HG03469 (cell line): ENCODE data around the gene EGFL8.
"Not testable (repeated sequence)": the region's sequence is repeated elsewhere in the genome, so short reads cannot be mapped to it uniquely, and the experiment has no call there.

Experiments used
- ATAC-seq: cut with Tn5 transposase; IDR thresholded peaks from one replicate; pipeline ENCODE4 v1.9.1; 2021; ENCODE audit warnings: mild to moderate bottlenecking, moderate library complexity, moderate number of reproducible peaks; ENCODE audit not compliant: unreplicated experiment

The EGFL8 gene

DNA sequence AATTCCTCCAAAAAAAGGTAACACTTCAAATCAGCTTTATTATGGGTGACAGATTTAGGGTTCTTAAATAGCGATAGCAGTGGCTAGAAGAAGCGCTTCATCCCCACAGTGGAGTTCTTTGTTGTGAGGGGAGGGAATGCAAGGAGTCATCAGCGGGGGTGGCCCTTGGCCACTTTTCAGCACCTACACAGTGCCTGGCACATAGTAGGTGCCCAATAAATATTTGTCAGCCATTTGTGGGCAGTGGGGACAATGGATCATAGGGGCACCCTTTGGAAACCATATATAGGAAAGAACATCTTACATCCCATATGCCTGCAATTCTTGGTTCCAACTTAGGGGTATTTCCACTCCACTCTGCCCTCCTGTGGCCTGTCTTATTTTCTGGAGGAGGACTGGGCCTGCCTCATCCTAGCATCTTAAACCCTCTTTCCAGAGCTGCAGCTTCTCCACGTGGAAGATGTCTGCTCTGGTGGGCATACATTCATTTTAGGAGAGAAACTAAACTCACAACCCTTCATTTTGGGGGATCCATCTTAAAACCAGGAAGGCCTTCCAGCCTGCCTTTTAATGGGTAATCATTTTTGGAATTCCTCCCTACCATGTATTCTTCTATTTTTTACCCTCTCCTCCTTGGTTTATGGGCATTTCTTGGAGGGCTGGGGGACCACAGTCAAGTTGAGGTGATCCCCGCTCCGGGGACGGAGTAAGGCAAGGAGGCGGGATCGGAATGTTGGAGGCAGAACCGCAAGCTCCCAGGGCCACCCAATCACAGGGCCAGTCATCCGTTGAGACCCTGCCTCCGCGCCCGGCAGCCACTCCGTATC, 30.6 kb downstream of the EGFL8 start:
- no peak for ATAC-seq

DNA sequence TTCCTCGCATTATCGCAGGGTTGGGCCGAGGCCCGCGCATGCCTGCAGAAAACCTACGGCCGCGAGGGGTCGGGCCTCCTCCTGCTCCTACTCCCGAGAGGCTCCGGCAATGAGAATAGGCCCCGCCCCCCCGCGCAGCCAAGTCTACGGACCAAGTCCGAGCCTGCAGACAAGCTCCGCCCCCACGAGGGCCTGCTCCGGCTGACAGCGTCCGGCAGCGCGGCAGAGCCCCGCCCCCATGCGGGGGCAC, 31.2 kb downstream of the EGFL8 start:
- ATAC-seq, result peak; percentile 53

DNA sequence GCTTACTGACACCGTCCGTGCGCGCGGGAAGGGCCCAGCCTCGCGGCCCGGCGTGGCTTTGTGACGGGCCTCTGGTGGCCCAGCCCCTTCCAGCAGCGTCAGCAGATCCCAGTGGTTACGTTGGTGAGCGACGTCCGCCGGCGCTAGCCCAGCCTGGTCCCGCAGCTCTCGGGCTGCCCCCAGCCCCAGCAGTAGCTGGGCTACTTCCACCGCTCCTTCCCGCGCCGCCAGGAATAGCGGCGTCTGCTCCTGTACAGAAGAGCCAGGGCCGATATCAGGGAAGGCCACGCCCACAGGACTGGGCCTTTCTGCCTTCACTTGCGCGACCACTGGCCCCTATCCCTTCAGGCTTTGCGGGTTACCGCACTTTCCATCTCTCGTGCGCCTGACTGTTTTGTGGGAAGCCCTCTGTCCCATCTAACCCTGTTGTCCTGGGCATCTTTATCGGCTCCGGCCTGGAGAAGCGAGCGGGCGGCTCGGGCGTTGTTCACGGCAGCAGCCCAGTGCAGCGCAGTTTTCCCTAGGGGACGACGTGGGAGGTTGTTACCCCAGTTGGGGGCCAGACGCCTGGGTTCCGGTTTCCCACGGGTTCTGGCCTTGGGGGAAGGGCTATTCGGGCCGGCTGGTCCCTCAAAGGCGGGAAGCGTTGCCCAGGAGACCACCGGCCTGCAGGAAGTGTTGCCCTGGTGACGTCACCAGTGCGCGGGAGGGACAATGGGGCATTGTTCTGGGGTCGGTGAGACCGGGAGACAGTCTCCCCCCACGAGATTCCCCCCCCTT, 31.7 kb downstream of the EGFL8 start:
- peak; percentile 53 for ATAC-seq

- ATAC-seq, result no peak
Measured at GRCh38 chr6:32196682-32197616, 32.6 kb downstream of the EGFL8 start.

DNA sequence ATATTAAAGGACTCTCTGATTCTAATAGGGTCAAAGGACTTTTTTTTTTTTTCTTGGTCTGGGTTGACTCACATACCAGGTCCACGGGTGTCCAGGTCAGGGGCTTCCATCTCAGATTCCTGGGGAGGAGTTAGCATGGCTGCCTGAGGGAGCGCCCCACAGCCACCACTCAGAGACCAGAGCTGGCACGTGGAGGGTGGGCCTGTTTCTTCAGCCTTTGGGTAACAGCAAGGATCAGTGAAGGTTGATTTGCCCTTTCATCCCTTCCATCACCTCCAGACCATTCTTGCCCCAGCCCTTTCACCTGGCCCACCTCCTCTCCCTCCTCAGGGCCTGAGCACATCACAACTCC, 33.9 kb downstream of the EGFL8 start:
- ATAC-seq, result no peak

DNA sequence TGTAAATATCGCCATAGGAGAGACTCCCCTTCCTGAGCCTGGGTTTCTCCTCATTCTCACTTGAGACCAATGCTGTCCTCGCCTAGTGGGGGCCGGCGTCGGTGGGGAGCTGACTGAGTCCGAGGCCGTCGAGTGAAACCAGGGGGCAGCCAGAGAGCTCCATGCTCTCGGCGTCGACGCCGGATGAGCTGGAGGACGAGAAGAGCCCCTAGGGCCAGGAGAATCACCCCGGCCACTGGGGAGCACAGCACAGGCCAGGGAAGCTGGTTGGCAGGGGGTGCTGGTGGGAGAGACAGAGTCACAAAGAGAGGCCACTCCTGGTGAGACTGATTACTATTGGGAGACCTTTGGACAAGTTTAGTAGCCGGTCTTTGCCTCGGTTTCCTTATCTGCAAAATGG, 34.5 kb downstream of the EGFL8 start:
- no peak for ATAC-seq

GRCh38 chr6:32200711-32201475, 36.5 kb downstream of the EGFL8 start:
- ATAC-seq, result no peak

GRCh38 chr6:32202186-32202585, 37.8 kb downstream of the EGFL8 start:
- ATAC-seq, result no peak

DNA sequence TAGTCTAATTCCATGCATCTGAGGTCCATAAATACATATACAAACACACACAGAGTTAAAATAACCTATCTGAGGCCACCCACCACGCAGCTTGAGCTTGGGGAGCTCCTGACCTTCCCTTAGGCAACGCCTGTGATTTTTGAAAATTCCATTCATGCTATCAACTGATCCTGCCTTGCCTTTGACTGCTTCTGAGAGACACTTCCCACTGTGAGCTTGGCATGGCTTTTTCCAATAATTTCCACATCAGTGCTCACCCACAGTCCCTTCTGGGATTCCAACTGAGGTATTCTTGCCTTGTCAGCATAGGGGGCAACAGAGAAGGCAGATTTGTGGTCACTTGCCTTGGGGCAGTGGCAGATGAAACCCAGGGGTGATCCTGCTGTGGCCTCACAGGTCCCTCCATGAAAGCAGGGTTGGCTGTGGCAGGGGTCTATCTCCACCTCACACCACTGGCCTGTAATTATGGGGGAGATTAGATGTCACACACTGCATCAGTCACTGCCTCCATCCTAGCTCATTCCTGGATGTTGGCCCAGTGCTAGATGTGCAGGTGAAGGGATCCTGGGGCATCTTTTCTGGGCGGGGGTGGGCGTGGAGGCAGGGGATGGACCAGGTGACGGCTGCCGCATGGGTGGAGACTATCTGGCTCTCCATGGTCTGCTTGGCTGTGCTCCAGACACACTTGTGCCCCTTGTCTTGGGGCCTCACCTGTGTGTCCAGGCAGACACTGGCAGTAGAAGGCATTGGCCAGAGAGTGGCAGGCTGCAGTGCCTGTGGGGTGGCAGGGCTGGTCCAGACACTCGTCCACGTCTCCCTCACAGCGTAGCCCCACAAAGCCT, 39.3 kb downstream of the EGFL8 start:
- ATAC-seq, result no peak

- ATAC-seq, result no peak
Measured at GRCh38 chr6:32204268-32204715, 39.9 kb downstream of the EGFL8 start.

- no peak for ATAC-seq
Measured at GRCh38 chr6:32208996-32209395, 44.6 kb downstream of the EGFL8 start.

- ATAC-seq, result no peak
Measured at GRCh38 chr6:32210191-32210601, 45.8 kb downstream of the EGFL8 start.

GRCh38 chr6:32211432-32211831, 47.0 kb downstream of the EGFL8 start:
- ATAC-seq, result not testable (repeated sequence)

- ATAC-seq, result no peak
Measured at GRCh38 chr6:32212076-32212760, 47.8 kb downstream of the EGFL8 start.

DNA sequence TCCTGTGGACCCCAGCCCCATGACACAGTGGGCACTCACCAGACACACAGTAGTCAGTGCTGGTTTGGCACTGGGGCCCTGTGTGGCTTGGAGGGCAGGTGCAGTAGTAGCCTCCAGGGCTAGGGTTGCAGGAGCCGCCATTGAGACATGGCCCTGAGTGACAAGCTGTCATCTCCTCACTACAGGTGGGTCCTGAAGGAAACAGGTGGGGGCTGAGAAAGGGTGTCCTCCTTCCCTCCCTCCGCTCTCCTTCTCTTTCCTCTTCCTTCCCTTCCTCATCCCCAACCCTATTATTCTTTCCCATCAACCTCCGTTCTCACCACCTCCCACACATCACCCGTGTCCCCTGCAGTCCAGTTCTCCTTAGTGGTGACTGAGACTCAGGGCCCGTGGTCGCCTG, 49.3 kb downstream of the EGFL8 start:
- ATAC-seq, result no peak

- no peak for ATAC-seq
Measured at GRCh38 chr6:32214126-32214525, 49.7 kb downstream of the EGFL8 start.

GRCh38 chr6:32215617-32216016, 51.2 kb downstream of the EGFL8 start:
- ATAC-seq, result no peak

GRCh38 chr6:32216285-32216684, 51.9 kb downstream of the EGFL8 start:
- ATAC-seq, result no peak

GRCh38 chr6:32216998-32217397, 52.6 kb downstream of the EGFL8 start:
- ATAC-seq, result no peak
